ENCODE results near the gene PPAN.

Gene PPAN

DNA sequence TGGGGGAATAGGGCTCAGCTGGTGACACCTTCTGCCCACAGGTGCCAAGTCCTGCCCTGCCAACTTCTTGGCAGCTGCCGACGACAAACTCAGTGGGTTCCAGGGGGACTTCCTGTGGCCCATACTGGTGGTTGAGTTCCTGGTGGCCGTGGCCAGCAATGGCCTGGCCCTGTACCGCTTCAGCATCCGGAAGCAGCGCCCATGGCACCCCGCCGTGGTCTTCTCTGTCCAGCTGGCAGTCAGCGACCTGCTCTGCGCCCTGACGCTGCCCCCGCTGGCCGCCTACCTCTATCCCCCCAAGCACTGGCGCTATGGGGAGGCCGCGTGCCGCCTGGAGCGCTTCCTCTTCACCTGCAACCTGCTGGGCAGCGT is 7.4 kb downstream of the PPAN start:
- no peak for DNase-seq (ENCODE audit: extremely low read depth in 1 of 2, low read depth in 1 of 2)

- no peak for DNase-seq (ENCODE audit: extremely low read depth in 1 of 2, low read depth in 1 of 2)
These were observed 7.9 kb downstream of the PPAN start for GRCh38 chr19:10113964-10114650.

DNA sequence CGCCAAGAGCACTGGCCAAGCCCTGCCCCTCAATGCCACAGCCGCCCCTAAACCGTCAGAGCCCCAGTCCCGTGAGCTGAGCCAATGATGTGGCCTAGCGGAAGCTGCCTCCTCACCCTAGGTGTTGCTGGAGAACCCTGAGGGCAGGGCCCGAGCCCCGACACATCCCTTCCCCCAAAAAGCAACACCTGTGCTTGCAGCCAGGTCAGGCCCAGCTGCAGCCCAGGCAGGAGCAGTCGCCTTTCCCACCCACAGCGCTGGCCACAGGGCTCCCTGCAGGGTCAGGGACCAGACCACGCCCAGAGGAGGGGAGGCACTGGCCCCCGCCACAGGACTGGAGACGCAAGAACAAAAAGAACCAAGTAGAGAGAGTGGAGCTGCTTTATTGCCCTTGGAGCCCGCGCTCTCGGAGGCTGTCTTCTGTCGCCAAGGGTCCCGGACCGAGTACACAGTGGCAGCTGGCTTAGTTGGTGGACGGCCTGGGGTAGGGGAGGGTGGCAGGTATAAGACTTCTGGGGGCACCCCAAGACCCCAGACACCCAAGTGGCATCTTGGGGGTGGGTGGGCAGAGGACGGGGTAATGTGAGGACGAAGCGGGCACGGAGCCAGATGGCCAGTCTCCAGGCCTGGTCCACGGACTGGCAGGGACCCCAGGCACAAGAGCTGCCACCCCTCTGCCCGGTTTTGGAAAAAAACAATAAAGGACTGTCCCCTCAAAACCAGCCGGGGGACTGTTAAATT is 8.7 kb downstream of the PPAN start:
- no peak for DNase-seq (ENCODE audit: extremely low read depth in 1 of 2, low read depth in 1 of 2)

- DNase-seq (ENCODE audit: extremely low read depth in 1 of 2, low read depth in 1 of 2), result no peak
These were observed 9.4 kb downstream of the PPAN start for GRCh38 chr19:10115392-10116084.

DNA sequence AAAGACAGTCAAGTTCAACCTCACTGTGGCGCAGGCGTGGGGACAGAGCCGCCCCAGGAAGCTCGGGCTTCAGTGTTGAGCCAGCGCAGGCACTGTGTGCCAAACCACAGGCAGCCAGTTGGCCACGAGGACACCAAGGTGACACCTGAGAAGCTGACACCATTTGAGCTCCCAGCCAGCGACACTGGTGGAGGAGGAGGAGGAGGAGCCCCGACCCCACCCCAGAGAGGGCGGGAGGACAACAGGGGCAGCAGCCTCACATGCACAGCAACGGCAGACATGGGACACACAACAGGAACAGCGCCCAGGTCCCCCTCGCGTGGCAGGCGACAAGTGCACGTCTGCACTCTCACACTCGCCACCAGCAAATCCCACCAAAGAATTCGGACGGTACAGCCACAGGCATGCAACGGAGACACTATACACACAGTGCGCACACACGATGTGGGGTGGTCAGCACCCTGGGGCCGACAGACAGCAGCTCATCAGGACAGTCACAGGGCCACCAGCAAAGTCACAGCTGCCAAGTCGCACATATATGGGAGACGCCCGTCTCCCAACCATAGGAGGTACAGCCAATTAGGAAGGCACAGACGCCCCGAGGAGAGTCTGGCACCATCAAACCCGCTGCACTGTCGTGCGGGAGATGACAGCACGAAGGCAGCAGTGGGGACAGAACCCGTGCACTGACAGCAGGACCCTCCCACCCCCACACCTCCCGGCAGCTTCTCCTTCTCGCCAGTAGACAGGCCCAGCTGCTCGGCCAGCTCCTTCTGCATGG is 10.1 kb downstream of the PPAN start:
- no peak for DNase-seq (ENCODE audit: extremely low read depth in 1 of 2, low read depth in 1 of 2)

GRCh38 chr19:10116866-10117616 is 10.9 kb downstream of the PPAN start:
- no peak for DNase-seq (ENCODE audit: extremely low read depth in 1 of 2, low read depth in 1 of 2)

DNA sequence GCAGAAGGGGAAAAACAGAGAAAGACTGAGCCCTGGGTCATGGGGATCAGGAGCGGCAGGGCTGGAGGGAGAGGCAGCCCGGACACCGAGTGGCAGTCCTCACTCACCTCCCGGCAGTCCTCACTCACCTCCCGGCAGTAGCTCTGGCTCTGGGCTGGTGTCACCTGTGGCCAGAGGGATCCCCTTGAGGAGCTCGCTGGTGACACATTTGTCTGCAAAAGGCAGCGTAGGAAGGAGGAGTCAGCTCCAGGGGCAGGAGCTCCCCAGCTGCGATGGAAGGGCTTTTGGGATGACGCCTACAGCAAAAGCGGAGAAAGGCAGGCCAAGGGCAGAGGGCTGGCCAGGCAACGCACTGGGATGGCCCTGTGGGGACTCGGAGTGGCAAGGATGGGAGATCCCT is 12.8 kb downstream of the PPAN start:
- no peak for DNase-seq (ENCODE audit: extremely low read depth in 1 of 2, low read depth in 1 of 2)

GRCh38 chr19:10120538-10121189 is 14.5 kb downstream of the PPAN start:
- DNase-seq (ENCODE audit: extremely low read depth in 1 of 2, low read depth in 1 of 2), result no peak

DNA sequence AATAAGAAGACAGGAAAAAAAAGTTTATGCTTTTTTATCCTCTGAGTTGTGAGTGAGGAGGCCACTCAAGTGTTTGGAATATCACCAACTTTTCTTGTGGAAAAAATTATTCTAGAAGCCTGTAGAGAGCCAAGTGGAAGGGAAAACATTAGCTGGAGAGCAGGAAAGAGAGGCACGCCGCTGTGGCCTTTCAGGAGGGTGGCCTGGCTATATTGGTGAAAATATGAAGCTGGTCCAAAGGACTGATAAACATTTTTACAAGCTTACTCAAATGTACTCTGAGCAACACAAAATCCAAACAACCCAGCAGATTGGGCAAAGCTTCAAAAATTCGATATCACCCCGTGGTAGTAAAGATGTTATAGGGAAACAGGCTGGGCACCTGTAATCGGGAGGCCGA is 15.9 kb downstream of the PPAN start:
- no peak for DNase-seq (ENCODE audit: extremely low read depth in 1 of 2, low read depth in 1 of 2)

- no peak for DNase-seq (ENCODE audit: extremely low read depth in 1 of 2, low read depth in 1 of 2)
These were observed 18.3 kb downstream of the PPAN start for GRCh38 chr19:10124429-10124828.

DNA sequence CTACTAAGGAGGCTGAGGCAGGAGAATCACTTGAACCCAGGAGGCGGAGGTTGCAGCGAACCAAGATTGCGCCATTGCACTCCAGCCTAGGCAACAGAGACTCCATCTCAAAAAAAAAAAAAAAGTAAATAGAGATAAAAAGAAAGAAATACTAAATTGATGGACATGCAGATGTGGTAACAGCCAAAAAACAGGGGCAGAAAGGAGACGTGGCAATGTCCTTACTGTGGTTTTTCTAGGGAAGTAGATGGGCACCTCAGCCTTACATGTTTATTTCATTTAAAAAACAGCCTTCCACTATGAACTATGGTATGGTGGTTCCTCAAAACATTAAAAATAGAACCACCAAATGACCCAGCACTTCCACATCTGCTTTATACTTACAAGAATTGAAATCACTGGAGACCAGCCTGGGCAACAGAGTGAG is 20.1 kb downstream of the PPAN start:
- no peak for DNase-seq (ENCODE audit: extremely low read depth in 1 of 2, low read depth in 1 of 2)

- DNase-seq (ENCODE audit: extremely low read depth in 1 of 2, low read depth in 1 of 2), result no peak
These were observed 26.7 kb downstream of the PPAN start for GRCh38 chr19:10132905-10133304.

- DNase-seq (ENCODE audit: extremely low read depth in 1 of 2, low read depth in 1 of 2), result no peak
These were observed 27.4 kb downstream of the PPAN start for GRCh38 chr19:10133596-10133995.

- DNase-seq (ENCODE audit: extremely low read depth in 1 of 2, low read depth in 1 of 2), result no peak
These were observed 27.9 kb downstream of the PPAN start for GRCh38 chr19:10134040-10134439.

DNA sequence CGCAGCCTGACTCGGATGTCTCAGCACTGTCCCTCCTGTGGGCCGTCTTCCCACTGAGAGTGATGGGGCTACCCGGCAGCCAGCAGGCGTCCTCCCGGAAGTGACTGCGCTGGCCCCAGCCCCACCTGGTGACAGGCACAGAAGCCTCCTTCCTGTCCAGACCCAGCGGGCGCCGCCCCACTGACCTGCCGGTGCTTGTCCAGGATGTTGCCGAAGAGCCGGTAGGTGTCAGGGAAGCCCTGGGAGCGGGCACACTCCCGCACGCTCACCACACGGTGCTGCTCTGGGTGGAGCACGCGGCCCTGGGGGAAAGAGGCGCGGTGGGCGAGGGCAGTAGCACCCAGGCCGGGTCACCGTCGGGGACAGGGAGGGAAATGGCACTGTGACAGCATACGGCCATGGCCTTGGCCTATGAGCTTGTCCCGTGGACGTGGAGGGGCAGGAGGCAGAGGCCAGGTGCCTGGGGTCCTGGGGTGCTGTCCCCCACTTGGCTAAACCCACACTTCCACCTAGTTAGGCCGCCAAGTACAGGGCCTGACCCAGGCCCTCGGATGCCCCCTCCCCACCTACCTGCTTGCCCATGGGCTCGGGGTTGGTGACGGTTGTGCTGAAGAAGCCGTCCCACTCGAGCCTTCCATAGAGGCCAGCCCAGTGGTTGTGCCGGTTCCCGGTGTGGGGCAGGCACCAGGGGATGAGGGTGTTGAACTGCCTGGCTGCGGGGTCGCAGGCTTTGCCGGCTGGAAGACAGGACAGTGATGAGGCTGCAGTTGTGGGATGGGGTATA is 29.6 kb downstream of the PPAN start:
- no peak for DNase-seq (ENCODE audit: extremely low read depth in 1 of 2, low read depth in 1 of 2)

GRCh38 chr19:10136936-10137335 is 30.8 kb downstream of the PPAN start:
- no peak for DNase-seq (ENCODE audit: extremely low read depth in 1 of 2, low read depth in 1 of 2)

GRCh38 chr19:10137751-10138682 is 31.9 kb downstream of the PPAN start:
- DNase-seq (ENCODE audit: extremely low read depth in 1 of 2, low read depth in 1 of 2), result no peak
